GM23338 (cell line): ENCODE data around the gene ZNF695.

Source experiments
- POLR2AphosphoS5 ChIP-seq: IDR thresholded peaks from 2 replicates; pipeline ENCODE4 v1.6.1; 2016; ENCODE audit warnings: antibody characterized with exemption, low read depth
- TF ChIP-seq, protein P1 (sequence below), 2 experiments: fragments of 200-600 bp in 1 of 2; sonication (generic) in 1 of 2; conservative IDR thresholded peaks; 2 replicates each; pipeline versions ENCODE4 v1.5.1 to v1.6.1; 2016 to 2017; ENCODE audit warnings: antibody characterized with exemption in 2 of 2, low read depth in 2 of 2, mild to moderate bottlenecking in 2 of 2, moderate library complexity in 1 of 2

DNA sequence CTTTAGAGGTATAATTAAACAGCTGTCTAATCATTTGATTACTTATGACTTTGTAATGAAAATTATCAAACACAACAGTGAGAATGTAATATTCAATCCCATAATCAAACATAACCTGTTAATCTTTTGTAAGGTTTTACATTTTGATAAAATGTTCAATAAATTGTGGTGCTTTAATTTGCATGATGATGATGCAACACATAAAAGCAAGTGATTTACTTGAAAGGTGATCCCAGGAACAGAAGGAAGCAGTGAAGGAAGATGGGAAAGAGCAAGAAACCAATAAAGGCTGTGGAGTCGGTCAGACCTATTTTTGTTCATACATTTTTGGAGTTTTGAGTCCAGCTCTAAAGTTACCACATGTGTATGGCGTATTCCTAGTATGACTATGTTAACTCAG, 29.6 kb downstream of the ZNF695 start:
- TF ChIP-seq, protein P1, sequence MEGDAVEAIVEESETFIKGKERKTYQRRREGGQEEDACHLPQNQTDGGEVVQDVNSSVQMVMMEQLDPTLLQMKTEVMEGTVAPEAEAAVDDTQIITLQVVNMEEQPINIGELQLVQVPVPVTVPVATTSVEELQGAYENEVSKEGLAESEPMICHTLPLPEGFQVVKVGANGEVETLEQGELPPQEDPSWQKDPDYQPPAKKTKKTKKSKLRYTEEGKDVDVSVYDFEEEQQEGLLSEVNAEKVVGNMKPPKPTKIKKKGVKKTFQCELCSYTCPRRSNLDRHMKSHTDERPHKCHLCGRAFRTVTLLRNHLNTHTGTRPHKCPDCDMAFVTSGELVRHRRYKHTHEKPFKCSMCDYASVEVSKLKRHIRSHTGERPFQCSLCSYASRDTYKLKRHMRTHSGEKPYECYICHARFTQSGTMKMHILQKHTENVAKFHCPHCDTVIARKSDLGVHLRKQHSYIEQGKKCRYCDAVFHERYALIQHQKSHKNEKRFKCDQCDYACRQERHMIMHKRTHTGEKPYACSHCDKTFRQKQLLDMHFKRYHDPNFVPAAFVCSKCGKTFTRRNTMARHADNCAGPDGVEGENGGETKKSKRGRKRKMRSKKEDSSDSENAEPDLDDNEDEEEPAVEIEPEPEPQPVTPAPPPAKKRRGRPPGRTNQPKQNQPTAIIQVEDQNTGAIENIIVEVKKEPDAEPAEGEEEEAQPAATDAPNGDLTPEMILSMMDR (conservative IDR thresholded peaks at IDR 0.05; ENCODE audit: low read depth in 2 of 2) = no peak
- no peak for TF ChIP-seq POLR2AphosphoS5
